ENCODE measurements around the gene UBXN6.

The UBXN6 gene

GRCh38 chr19:4471403-4472173 is 14.0 kb upstream of the UBXN6 start:
- Histone ChIP-seq H3K4me2 (ENCODE audit: insufficient read depth, low read length) (peak overlapping the region; percentile 72), H3K9ac (ENCODE audit: low read depth, low read length) (peak overlapping the region; percentile 63), H3K27ac (ENCODE audit: low read length) (peak overlapping the region; percentile 84), H3K9me3 (ENCODE audit: insufficient read depth, low read length, severe bottlenecking) (no peaks in the 10 kb centered on the region), H3K4me1 (ENCODE audit: insufficient read depth, low read length) (peaks cover 31% of the 10 kb centered on the region), H3K27me3 (ENCODE audit: insufficient read depth, low read length, poor library complexity) (no peaks in the 10 kb centered on the region), H3K36me3 (ENCODE audit: insufficient read depth, low read length) (peaks cover 17% of the 10 kb centered on the region), H4K20me1 (ENCODE audit: insufficient read depth, low read length) (peaks cover 28% of the 10 kb centered on the region), H3K4me3 (ENCODE audit: low read depth in 1 of 2, low read length in 2 of 2) (peak overlapping the region; percentile 47 to 71), H3K79me2 (ENCODE audit: insufficient read depth, low read length) (peaks cover 35% of the 10 kb centered on the region), H2AFZ (ENCODE audit: low read depth, low read length) (peak overlapping the region; percentile 78)
- TF ChIP-seq EZH2 (IDR thresholded peaks at IDR 0.05; ENCODE audit: borderline replicate concordance, low read depth, low read length, severe bottlenecking) (no peak), CTCF (IDR thresholded peaks at IDR 0.05; ENCODE audit: borderline replicate concordance, extremely low read depth, low read length, poor library complexity, severe bottlenecking) (no peak)
- ATAC-seq (ENCODE audit: insufficient read depth, low read depth) (peak; percentile 88), DNase-seq (peak; percentile 99)

- no peaks in the 10 kb centered on the region for H3K9me3 ChIP-seq (ENCODE audit: insufficient read depth, low read length, severe bottlenecking)
- TF ChIP-seq CTCF (IDR thresholded peaks at IDR 0.05; ENCODE audit: borderline replicate concordance, extremely low read depth, low read length, poor library complexity, severe bottlenecking) (no peak), EZH2 (IDR thresholded peaks at IDR 0.05; ENCODE audit: borderline replicate concordance, low read depth, low read length, severe bottlenecking) (no peak)
- H3K79me2 ChIP-seq (ENCODE audit: insufficient read depth, low read length) = peaks cover 8% of the 10 kb centered on the region
- no peak overlapping the region for H3K9ac ChIP-seq (ENCODE audit: low read depth, low read length)
- H3K4me2 ChIP-seq (ENCODE audit: insufficient read depth, low read length) = no peak overlapping the region
- DNase-seq (no peak), ATAC-seq (ENCODE audit: insufficient read depth, low read depth) (no peak)
- H4K20me1 ChIP-seq (ENCODE audit: insufficient read depth, low read length) = peaks cover 3% of the 10 kb centered on the region; the same call in 1 of the 2 replicates
- no peak overlapping the region for H2AFZ ChIP-seq (ENCODE audit: low read depth, low read length)
- no peaks in the 10 kb centered on the region; the same call in 1 of the 2 replicates for H3K36me3 ChIP-seq (ENCODE audit: insufficient read depth, low read length)
- H3K27me3 ChIP-seq (ENCODE audit: insufficient read depth, low read length, poor library complexity) = no peaks in the 10 kb centered on the region
- peaks cover 10% of the 10 kb centered on the region for H3K4me1 ChIP-seq (ENCODE audit: insufficient read depth, low read length)
- H3K4me3 ChIP-seq (ENCODE audit: low read depth in 1 of 2, low read length in 2 of 2) = no peak overlapping the region
- no peak overlapping the region for H3K27ac ChIP-seq (ENCODE audit: low read length)
These were observed 10.2 kb upstream of the UBXN6 start for GRCh38 chr19:4467835-4468234.

GRCh38 chr19:4464815-4465581 is 7.4 kb upstream of the UBXN6 start:
- Histone ChIP-seq H3K4me3 (ENCODE audit: low read depth in 1 of 2, low read length in 2 of 2) (no peak overlapping the region), H3K36me3 (ENCODE audit: insufficient read depth, low read length) (no peaks in the 10 kb centered on the region), H3K4me2 (ENCODE audit: insufficient read depth, low read length) (no peak overlapping the region), H3K9me3 (ENCODE audit: insufficient read depth, low read length, severe bottlenecking) (no peaks in the 10 kb centered on the region), H3K79me2 (ENCODE audit: insufficient read depth, low read length) (no peaks in the 10 kb centered on the region), H2AFZ (ENCODE audit: low read depth, low read length) (no peak overlapping the region), H3K4me1 (ENCODE audit: insufficient read depth, low read length) (peaks cover under 1% of the 10 kb centered on the region; the same call in 1 of the 2 replicates), H3K27me3 (ENCODE audit: insufficient read depth, low read length, poor library complexity) (no peaks in the 10 kb centered on the region), H3K9ac (ENCODE audit: low read depth, low read length) (no peak overlapping the region), H4K20me1 (ENCODE audit: insufficient read depth, low read length) (no peaks in the 10 kb centered on the region), H3K27ac (ENCODE audit: low read length) (no peak overlapping the region)
- no peak for DNase-seq
- ATAC-seq (ENCODE audit: insufficient read depth, low read depth) = no peak
- no peak for TF ChIP-seq CTCF (IDR thresholded peaks at IDR 0.05; ENCODE audit: borderline replicate concordance, extremely low read depth, low read length, poor library complexity, severe bottlenecking)
- no peak for TF ChIP-seq EZH2 (IDR thresholded peaks at IDR 0.05; ENCODE audit: borderline replicate concordance, low read depth, low read length, severe bottlenecking)

All from DND-41 (cell line).